PC-3 (cell line): ENCODE data around the gene MMP23B. TPM values are rescaled to one million over a fixed set of nuclear protein-coding genes. Genes with fewer than 3 reads are reported as not detected.
A peak's percentile ranks its signal among the peaks of the same experiment; 100 is the strongest.

ENCODE experiments used
- ATAC-seq: fragments of 200-7000 bp; cut with Tn5 transposase; 2 replicates; pipeline ENCODE4 v1.9.1; 2020; ENCODE audit warnings: mild to moderate bottlenecking, moderate library complexity
- BruUV-seq: library from RNA; stranded (reverse); fragments of 400-500 nt; replicated peaks from 2 replicates; lab custom pipeline; 2021; lab: Mats Ljungman, UMichigan
- CTCF ChIA-PET: fragments of 300-600 bp; sonication (Branson Sonifier 250); formaldehyde crosslinking; loops from one replicate; lab custom pipeline; 2022; ENCODE audit warnings: antibody characterized with exemption; lab: Charles Lee
- POLR2A ChIA-PET: fragments of 300-600 bp; sonication (Branson Sonifier 250); formaldehyde crosslinking; loops from one replicate; lab custom pipeline; 2022; ENCODE audit warnings: antibody characterized with exemption; ENCODE audit not compliant: unreplicated experiment; lab: Charles Lee
- DNase-seq: peaks from one replicate; pipeline ENCODE4 v3.0.0-alpha.2; 2015
- H2AFZ ChIP-seq: fragments of 300-600 bp; sonication (generic); 2 replicates; pipeline ENCODE4 v1.6.0; 2016; ENCODE audit warnings: antibody characterized with exemption, low read length
- H3F3A ChIP-seq: fragments of 300-600 bp; sonication (generic); one replicate; pipeline ENCODE4 v1.6.0; 2017; ENCODE audit warnings: antibody characterized with exemption, low read length, control low read depth, mild to moderate bottlenecking; ENCODE audit not compliant: unreplicated experiment
- H3K27ac ChIP-seq: fragments of 300-600 bp; sonication (generic); 2 replicates; pipeline ENCODE4 v1.5.1; 2016; ENCODE audit warnings: mild to moderate bottlenecking, low read length
- H3K27me3 ChIP-seq: fragments of 300-600 bp; sonication (generic); 2 replicates; pipeline ENCODE4 v1.6.1; 2016; ENCODE audit warnings: low read length, mixed read lengths
- H3K36me3 ChIP-seq: fragments of 300-600 bp; sonication (generic); 2 replicates; pipeline ENCODE4 v1.6.1; 2016; ENCODE audit warnings: low read depth, mixed run types, low read length, mixed read lengths
- H3K4me1 ChIP-seq: fragments of 300-600 bp; sonication (generic); 2 replicates; pipeline ENCODE4 v1.5.1; 2016; ENCODE audit warnings: low read length; ENCODE audit not compliant: insufficient read depth
- H3K4me2 ChIP-seq: fragments of 300-600 bp; sonication (generic); 2 replicates; pipeline ENCODE4 v1.6.0; 2016; ENCODE audit warnings: low read length
- H3K4me3 ChIP-seq: fragments of 300-600 bp; sonication (generic); 2 replicates; pipeline ENCODE4 v1.5.1; 2016; ENCODE audit warnings: mild to moderate bottlenecking, low read length, mixed read lengths
- H3K79me2 ChIP-seq: fragments of 300-600 bp; sonication (generic); 2 replicates; pipeline ENCODE4 v1.6.1; 2017; ENCODE audit warnings: low read length, mixed read lengths
- H3K9ac ChIP-seq: fragments of 300-600 bp; sonication (generic); 2 replicates; pipeline ENCODE4 v1.6.0; 2016; ENCODE audit warnings: mild to moderate bottlenecking, low read length
- H3K9me2 ChIP-seq: fragments of 300-600 bp; sonication (generic); replicated peaks from 2 replicates; pipeline ENCODE4 v1.6.1; 2016; ENCODE audit warnings: mixed run types, low read length, mixed read lengths
- H3K9me3 ChIP-seq: fragments of 300-600 bp; sonication (generic); 2 replicates; pipeline ENCODE4 v1.6.1; 2016; ENCODE audit warnings: low read length, mixed read lengths
- H4K20me1 ChIP-seq: fragments of 300-600 bp; sonication (generic); 2 replicates; pipeline ENCODE4 v1.6.1; 2016; ENCODE audit warnings: low read length, mixed read lengths
- EZH2 ChIP-seq: fragments of 300-600 bp; sonication (generic); IDR thresholded peaks from one replicate; pipeline ENCODE4 v1.6.1; 2017; ENCODE audit warnings: antibody characterized with exemption, mild to moderate bottlenecking, low read length; ENCODE audit not compliant: unreplicated experiment
- EZH2phosphoT487 ChIP-seq: fragments of 300-600 bp; sonication (generic); IDR thresholded peaks from 2 replicates; pipeline ENCODE4 v1.6.1; 2018; ENCODE audit warnings: mild to moderate bottlenecking, antibody characterized with exemption, low read length, borderline replicate concordance
- intact Hi-C: fragments of 100-400 bp; cut with micrococcal nuclease; formaldehyde crosslinking; loops from 2 replicates; pipeline ENCODE4 v1.9.0; 2023
- total RNA-seq: library from RNA; depleted of rRNA; stranded (reverse); fragments of >200 nt; gene quantifications from 2 replicates; pipeline ENCODE4 v1.2.3, GENCODE V29; 2014
- TF ChIP-seq, protein P1 (sequence below): fragments of 300-600 bp; sonication (generic); conservative IDR thresholded peaks from 2 replicates; pipeline ENCODE4 v1.5.1; 2017; ENCODE audit warnings: antibody characterized with exemption, low read depth, mild to moderate bottlenecking, low read length

Gene MMP23B
- total RNA-seq, 1 experiment from 2014 or later: 28.4 TPM

DNA sequence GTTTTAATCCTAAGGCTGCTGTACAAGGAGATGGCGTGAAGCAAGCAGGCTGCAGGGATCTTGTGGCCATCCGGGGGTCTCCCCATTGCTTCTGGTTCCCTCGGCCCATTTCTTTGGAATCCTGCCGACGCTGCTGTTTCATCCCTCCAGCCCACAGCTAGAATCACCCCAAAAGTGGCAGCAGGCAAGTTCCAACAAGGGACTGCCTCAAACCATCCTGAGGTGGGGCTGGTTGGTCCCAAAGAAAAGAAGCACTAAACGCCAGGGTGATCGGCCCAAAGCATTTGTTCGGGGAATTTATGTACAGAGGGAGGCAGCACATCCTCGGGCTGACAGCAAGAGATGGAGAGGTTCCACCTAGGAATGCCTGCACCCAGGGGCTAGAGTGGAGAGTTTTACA lies 21.2 kb upstream of the MMP23B start:
- Histone ChIP-seq H3K4me3 (no peak overlapping the region), H3K9me3 (no peaks in the 10 kb centered on the region), H3K4me2 (no peak overlapping the region), H3F3A (peaks cover 4% of the 10 kb centered on the region), H3K9me2 (no peaks in the 10 kb centered on the region), H2AFZ (no peak overlapping the region), H4K20me1 (no peaks in the 10 kb centered on the region), H3K27me3 (no peaks in the 10 kb centered on the region), H3K4me1 (peaks cover 16% of the 10 kb centered on the region), H3K36me3 (no peaks in the 10 kb centered on the region), H3K27ac (no peak overlapping the region), H3K79me2 (peaks cover 19% of the 10 kb centered on the region), H3K9ac (no peak overlapping the region)
- TF ChIP-seq EZH2: no peak
- no peak for TF ChIP-seq EZH2phosphoT487
- TF ChIP-seq, protein P1, sequence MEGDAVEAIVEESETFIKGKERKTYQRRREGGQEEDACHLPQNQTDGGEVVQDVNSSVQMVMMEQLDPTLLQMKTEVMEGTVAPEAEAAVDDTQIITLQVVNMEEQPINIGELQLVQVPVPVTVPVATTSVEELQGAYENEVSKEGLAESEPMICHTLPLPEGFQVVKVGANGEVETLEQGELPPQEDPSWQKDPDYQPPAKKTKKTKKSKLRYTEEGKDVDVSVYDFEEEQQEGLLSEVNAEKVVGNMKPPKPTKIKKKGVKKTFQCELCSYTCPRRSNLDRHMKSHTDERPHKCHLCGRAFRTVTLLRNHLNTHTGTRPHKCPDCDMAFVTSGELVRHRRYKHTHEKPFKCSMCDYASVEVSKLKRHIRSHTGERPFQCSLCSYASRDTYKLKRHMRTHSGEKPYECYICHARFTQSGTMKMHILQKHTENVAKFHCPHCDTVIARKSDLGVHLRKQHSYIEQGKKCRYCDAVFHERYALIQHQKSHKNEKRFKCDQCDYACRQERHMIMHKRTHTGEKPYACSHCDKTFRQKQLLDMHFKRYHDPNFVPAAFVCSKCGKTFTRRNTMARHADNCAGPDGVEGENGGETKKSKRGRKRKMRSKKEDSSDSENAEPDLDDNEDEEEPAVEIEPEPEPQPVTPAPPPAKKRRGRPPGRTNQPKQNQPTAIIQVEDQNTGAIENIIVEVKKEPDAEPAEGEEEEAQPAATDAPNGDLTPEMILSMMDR: no peak
- BruUV-seq: no TSS peak
- ChIA-PET POLR2A (no interaction called here), CTCF (no interaction called here)
- intact Hi-C loops: loop anchor here (10.0 kb wide), 1 partner anchor 546 kb away; no protein-coding TSS in a partner anchor
- ATAC-seq (no peak), DNase-seq (no peak)

DNA sequence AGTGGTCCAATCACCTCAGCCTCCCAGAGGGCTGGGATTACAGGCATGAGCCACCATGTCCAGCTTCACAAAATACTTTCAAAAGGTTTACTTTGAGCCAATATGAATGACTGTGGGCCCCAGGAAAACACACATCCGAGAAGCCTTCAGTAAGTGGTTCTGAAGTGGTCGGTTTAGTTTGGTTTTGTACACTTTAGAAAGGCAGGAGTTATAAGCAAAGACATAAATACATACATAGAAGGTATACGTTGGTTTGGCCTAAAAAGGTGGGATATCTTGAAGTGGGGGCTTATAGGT lies 19.9 kb upstream of the MMP23B start:
- ChIA-PET CTCF (no interaction called here), POLR2A (interaction anchor here (0.6 kb wide), 1 partner anchor 636 kb away, joined by 7 read pairs; no protein-coding TSS in a partner anchor)
- H3K27ac ChIP-seq: no peak overlapping the region
- DNase-seq: no peak
- H3K4me2 ChIP-seq: no peak overlapping the region
- H3K4me1 ChIP-seq: peaks cover 21% of the 10 kb centered on the region
- TF ChIP-seq, protein P1: no peak
- TF ChIP-seq EZH2 (no peak), EZH2phosphoT487 (no peak)
- no peaks in the 10 kb centered on the region for H3K9me2 ChIP-seq
- H3K79me2 ChIP-seq: peaks cover 28% of the 10 kb centered on the region
- H3K27me3 ChIP-seq: no peaks in the 10 kb centered on the region
- no peak overlapping the region for H3K4me3 ChIP-seq
- no TSS peak for BruUV-seq
- ATAC-seq: no peak
- peaks cover 4% of the 10 kb centered on the region for H3F3A ChIP-seq
- no peaks in the 10 kb centered on the region for H3K9me3 ChIP-seq
- no peaks in the 10 kb centered on the region for H3K36me3 ChIP-seq
- H2AFZ ChIP-seq: no peak overlapping the region
- intact Hi-C loops: loop anchor here (10.0 kb wide), 1 partner anchor 547 kb away; no protein-coding TSS in a partner anchor
- peaks cover 5% of the 10 kb centered on the region; the same call in 1 of the 2 replicates for H4K20me1 ChIP-seq
- no peak overlapping the region for H3K9ac ChIP-seq

DNA sequence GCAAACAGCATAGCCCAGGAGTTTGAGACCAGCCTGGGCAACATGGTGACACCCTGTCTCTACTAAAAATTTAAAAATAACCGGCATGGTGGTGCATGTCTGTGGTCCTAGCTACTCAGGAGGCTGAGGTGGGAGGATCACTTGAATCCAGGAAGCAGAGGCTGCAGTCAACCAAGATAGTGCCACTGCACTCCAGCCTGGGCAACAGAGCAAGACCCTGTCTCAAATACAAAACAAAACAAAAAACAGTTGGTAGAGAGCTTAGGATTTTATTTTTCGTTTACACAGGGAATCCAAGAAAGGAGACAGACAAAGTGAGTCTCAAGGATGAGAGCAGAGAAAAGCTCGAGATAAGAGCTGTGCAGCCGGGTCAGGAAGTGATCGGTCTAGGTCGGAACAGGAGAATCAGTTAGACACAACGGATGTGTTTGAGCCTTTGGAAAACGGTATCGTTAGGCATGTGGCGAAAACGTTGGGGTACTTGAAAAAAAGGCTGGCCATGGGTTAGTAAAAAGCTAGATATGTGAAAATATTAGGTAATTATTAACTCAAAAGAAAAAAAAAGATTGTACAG lies 18.4 kb upstream of the MMP23B start:
- ChIA-PET CTCF (no interaction called here), POLR2A (interaction anchor here (0.5 to 0.7 kb wide), 3 partner anchors 102 to 919 kb away, joined by 3 to 6 read pairs (median 4); no protein-coding TSS in a partner anchor)
- peaks cover 39% of the 10 kb centered on the region for H3K79me2 ChIP-seq
- peak overlapping the region; percentile 84 for H3K4me2 ChIP-seq
- no peaks in the 10 kb centered on the region for H3K9me3 ChIP-seq
- no TSS peak for BruUV-seq
- intact Hi-C loops: loop anchor here (10.0 kb wide), 1 partner anchor 549 kb away; no protein-coding TSS in a partner anchor
- peaks cover 4% of the 10 kb centered on the region for H3F3A ChIP-seq
- H3K27ac ChIP-seq: peak overlapping the region; percentile 97
- H3K9me2 ChIP-seq: no peaks in the 10 kb centered on the region
- TF ChIP-seq, protein P1: no peak
- TF ChIP-seq EZH2phosphoT487 (no peak), EZH2 (no peak)
- no peaks in the 10 kb centered on the region for H3K27me3 ChIP-seq
- H3K4me3 ChIP-seq: peak overlapping the region; percentile 94
- peak overlapping the region; percentile 98 for H3K9ac ChIP-seq
- no peaks in the 10 kb centered on the region; the same call in 1 of the 2 replicates for H3K36me3 ChIP-seq
- no peak for ATAC-seq
- H4K20me1 ChIP-seq: peaks cover 12% of the 10 kb centered on the region; the same call in 1 of the 2 replicates
- H3K4me1 ChIP-seq: peaks cover 28% of the 10 kb centered on the region
- DNase-seq: no peak
- H2AFZ ChIP-seq: peak overlapping the region; percentile 78
